ENCODE data around the gene AOPEP.

DNA sequence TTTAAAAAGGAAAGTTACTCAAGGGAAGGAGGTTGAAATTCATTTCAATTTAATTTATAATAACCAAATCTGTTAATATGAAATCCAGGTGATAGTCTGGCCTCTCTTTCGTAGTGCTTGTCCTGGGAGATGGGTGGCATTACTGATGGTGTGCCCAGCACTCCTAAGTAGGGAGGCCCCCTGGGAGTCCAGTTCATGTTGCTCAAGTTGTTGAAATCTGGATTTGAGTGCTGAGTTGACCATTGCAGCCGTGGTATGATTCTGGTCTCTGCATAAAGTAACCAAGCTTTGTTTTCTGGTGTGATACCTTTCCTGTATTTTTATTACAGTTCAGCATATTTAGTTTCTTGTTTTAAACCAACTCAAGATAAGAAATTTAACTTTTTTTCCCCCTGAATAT lies 303.2 kb downstream of the AOPEP start:
- TF ChIP-seq, protein P1, sequence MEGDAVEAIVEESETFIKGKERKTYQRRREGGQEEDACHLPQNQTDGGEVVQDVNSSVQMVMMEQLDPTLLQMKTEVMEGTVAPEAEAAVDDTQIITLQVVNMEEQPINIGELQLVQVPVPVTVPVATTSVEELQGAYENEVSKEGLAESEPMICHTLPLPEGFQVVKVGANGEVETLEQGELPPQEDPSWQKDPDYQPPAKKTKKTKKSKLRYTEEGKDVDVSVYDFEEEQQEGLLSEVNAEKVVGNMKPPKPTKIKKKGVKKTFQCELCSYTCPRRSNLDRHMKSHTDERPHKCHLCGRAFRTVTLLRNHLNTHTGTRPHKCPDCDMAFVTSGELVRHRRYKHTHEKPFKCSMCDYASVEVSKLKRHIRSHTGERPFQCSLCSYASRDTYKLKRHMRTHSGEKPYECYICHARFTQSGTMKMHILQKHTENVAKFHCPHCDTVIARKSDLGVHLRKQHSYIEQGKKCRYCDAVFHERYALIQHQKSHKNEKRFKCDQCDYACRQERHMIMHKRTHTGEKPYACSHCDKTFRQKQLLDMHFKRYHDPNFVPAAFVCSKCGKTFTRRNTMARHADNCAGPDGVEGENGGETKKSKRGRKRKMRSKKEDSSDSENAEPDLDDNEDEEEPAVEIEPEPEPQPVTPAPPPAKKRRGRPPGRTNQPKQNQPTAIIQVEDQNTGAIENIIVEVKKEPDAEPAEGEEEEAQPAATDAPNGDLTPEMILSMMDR (IDR thresholded peaks at IDR 0.05): no peak
- TF ChIP-seq POLR2A (IDR thresholded peaks at IDR 0.05): no peak
- no peak for TF ChIP-seq POLR2AphosphoS5 (IDR thresholded peaks at IDR 0.05)
- no peak for TF ChIP-seq EP300 (IDR thresholded peaks at IDR 0.05)

Data from suprapubic skin (tissue), 4 donors.